AG04450 (cell line): ENCODE results near the gene SLC15A4. TPM values are rescaled to one million over a fixed set of nuclear protein-coding genes. Genes with fewer than 3 reads are reported as not detected.

Experiments
- CTCF ChIA-PET: fragments of 300-600, 350-600 bp; formaldehyde crosslinking; extraction: SDS; loops from one replicate; lab custom pipeline; 2022; ENCODE audit warnings: antibody characterized with exemption, inconsistent platforms; lab: Charles Lee
- POLR2A ChIA-PET: fragments of 350-600 bp; formaldehyde crosslinking; extraction: SDS; loops from one replicate; lab custom pipeline; 2021; ENCODE audit warnings: antibody characterized with exemption, inconsistent platforms; lab: Yijun Ruan, JAX
- DNase-seq: peaks from one replicate; pipeline ENCODE4 v3.0.0-alpha.2; 2011; ENCODE audit warnings: low read depth, low spot score
- H3K27ac ChIP-seq: one replicate; pipeline ENCODE4 v1.5.1; 2012; ENCODE audit warnings: low read depth, low read length, control low read depth
- H3K27me3 ChIP-seq: one replicate; pipeline ENCODE4 v1.6.0; 2012; ENCODE audit warnings: low read length; ENCODE audit not compliant: control insufficient read depth, insufficient read depth
- H3K4me3 ChIP-seq: 2 replicates; pipeline ENCODE4 v1.5.1; 2011; ENCODE audit warnings: mild to moderate bottlenecking, low read depth, low read length, control low read depth
- H3K9me3 ChIP-seq: 2 replicates; pipeline ENCODE4 v1.5.1; 2012; ENCODE audit warnings: low read length; ENCODE audit not compliant: control insufficient read depth, insufficient read depth
- CTCF ChIP-seq: IDR thresholded peaks from 2 replicates; pipeline ENCODE4 v1.5.1; 2011; ENCODE audit warnings: low read depth, low read length, control low read depth, inconsistent platforms
- polyA plus RNA-seq: library from polyadenylated mRNA; depleted of rRNA; stranded (reverse); fragments of >200 nt; gene quantifications from 2 replicates; pipeline ENCODE4 v1.2.3, GENCODE V29; 2011

SLC15A4 gene
- polyA plus RNA-seq, 1 experiment = 21.2 TPM

DNA sequence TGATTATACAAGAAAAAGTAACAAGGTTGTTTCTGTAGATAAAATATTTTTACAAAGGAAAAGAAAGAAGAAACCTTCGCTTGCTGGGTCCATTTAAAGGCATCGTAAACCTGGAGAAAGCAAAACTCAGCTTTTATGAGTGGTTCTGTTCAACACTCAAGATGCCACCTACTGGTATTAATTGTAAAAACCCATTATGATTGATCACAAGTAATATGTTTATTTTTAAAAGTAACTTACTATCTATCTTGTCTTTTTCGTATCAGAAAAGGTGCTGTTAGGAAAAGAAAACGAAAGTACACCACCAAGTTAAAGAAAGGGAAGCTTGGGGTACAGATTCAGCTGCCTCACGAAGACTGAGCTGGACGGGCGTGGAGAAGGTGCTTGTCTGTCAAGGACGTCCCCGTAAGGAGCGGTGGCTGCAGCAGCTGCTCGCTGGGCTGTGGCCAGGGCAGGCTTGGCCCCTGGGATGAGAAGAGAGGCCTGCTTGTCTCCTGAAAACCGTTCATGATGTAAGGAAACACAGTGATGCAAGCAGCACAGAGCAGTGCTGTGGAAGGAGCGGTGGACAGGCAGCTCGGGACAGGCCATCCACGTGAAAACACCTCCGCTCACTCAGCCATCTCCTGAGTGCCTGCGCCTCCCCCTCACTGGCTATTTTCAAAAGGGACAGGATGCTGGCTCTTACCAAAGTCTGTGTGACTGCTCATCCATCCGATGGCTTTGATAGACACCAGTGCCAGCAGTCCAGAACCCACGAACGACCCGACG, 25.0 kb downstream of the SLC15A4 start:
- CTCF ChIA-PET = interaction anchor here (1.2 kb wide), 1 partner anchor 17 kb away, joined by 4 read pairs; no protein-coding TSS in a partner anchor
- TF ChIP-seq CTCF = peak; percentile 20
- no peaks in the 10 kb centered on the region for H3K27me3 ChIP-seq
- no peak for DNase-seq
- no peak overlapping the region for H3K4me3 ChIP-seq
- no peak overlapping the region for H3K27ac ChIP-seq
- POLR2A ChIA-PET = no interaction called here
- peaks cover 2% of the 10 kb centered on the region; the same call in 1 of the 2 replicates for H3K9me3 ChIP-seq

DNA sequence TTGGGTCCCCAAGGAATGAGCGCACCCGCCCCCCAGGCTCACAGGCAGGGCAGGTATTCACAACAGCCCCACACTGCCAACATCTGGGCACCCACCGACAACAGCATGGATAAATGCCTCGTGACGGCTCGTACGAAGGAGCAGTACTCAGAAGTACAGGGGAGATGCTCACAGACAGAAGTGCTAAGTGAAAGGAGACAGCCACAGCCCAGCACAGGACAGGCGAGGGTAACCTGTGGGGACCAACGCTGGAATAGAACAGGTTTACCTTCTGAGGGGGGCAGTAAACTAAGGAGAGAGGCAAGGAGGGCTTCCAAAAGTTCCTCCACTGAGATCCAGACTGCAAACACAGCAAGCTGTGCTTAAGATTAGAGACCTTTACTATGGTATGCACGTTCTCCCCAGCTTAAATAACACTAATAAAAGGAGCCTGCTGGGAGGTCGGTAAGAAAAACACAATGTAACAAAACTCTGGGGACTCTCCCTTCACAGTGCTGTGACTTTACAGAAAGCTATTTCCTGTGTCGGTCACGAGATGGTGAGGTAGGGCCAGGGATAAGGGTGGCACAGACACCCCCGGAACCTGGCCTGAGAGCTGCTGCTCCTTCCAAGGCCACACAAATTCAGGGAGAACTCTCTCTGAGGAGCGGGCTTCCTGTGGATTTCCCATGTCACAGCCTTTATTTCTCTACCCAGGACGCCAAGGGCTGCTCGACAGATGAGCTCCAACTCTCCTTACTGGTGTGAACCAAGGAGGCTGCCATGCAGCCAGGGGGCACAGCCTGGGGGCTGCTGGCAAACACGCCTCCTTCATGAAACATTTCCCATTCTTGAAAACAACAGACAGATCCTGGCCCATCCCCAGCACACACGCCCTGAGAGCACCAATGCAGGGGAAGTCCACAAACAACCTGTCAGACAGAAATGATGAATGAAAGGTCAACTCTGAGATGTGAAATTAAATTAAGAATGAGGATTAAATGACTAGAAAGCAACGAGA, 26.3 kb downstream of the SLC15A4 start:
- POLR2A ChIA-PET = no interaction called here
- peak; percentile 15 for DNase-seq
- TF ChIP-seq CTCF = no peak
- no peak overlapping the region for H3K4me3 ChIP-seq
- H3K9me3 ChIP-seq = no peaks in the 10 kb centered on the region; the same call in 1 of the 2 replicates
- CTCF ChIA-PET = interaction anchor here (0.7 to 0.9 kb wide), 2 partner anchors 14 to 16 kb away, joined by 3 to 4 read pairs; no protein-coding TSS in a partner anchor
- no peaks in the 10 kb centered on the region for H3K27me3 ChIP-seq
- peak overlapping the region; percentile 71 for H3K27ac ChIP-seq

GRCh38 chr12:128796439-128797118, 27.2 kb downstream of the SLC15A4 start:
- no peak for DNase-seq
- Histone ChIP-seq H3K4me3 (no peak overlapping the region), H3K27ac (peak overlapping the region; percentile 25), H3K9me3 (no peaks in the 10 kb centered on the region; the same call in 1 of the 2 replicates), H3K27me3 (no peaks in the 10 kb centered on the region)
- ChIA-PET POLR2A (no interaction called here), CTCF (interaction anchor here (0.6 to 2.8 kb wide), 3 partner anchors 13 to 268 kb away, joined by 3 to 33 read pairs (median 4); no protein-coding TSS in a partner anchor)
- TF ChIP-seq CTCF = no peak

DNA sequence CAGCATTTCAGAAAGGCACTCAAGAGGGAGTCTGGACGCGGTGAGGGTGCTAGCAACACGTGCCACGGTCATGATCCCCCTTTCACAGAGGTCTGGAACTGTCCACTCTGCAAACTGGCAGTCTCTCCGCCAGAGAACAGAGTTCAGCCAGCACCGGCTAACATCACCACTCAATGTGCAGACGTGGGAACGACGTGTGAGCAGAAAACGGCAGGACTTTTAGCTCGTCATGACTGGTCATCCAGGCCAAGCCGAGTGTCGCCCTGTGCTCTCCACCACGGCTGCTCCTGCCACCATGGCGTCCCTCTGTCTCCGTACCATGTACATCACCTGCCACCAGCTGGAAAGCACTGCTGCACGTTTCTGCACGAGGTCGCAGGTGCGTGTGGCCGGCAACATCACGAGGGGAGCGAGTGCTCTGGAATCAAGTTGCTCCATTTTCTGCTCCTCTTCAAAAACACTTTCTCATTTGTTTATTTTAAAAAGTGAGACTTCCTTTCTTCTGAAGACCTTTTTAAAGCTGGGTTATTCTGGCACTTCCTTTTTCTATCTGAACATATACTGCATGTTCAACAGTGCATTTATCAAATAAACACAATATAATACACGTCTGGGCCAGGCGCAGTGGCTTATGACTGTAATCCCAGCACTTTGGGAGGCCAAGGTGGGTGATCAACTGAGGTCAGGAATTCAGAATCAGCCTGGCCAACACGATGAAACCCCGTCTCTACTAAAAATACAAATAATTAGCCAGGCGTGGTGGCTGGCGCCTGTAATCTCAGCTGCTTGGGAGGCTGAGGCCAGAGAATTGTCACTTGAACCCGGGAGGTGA, 28.0 kb downstream of the SLC15A4 start:
- DNase-seq = no peak
- Histone ChIP-seq H3K9me3 (no peaks in the 10 kb centered on the region; the same call in 1 of the 2 replicates), H3K27me3 (no peaks in the 10 kb centered on the region), H3K4me3 (no peak overlapping the region), H3K27ac (no peak overlapping the region)
- TF ChIP-seq CTCF = no peak
- CTCF ChIA-PET = interaction anchor here (0.6 to 2.8 kb wide), 2 partner anchors 14 to 269 kb away, joined by 3 to 33 read pairs; no protein-coding TSS in a partner anchor
- POLR2A ChIA-PET = no interaction called here
